Stimulated activated CD8-positive, alpha-beta memory T cell treated with anti-CD3 and anti-CD28 coated beads, Interleukin-15, amount 100 ng/mL, for 48 hours (primary cell): ENCODE data around the gene RRN3.
"Not testable (repeated sequence)": the region's sequence is repeated elsewhere in the genome, so short reads cannot be mapped to it uniquely, and the experiment has no call there.

Experiments
- DNase-seq, 2 donors: peaks; one replicate each; pipeline ENCODE4 v3.0.0-alpha.2; 2020; ENCODE audit warnings: low read depth in 2 of 2

Gene RRN3

GRCh38 chr16:15051387-15051951 is 42.6 kb downstream of the RRN3 start:
- DNase-seq: no peak

- DNase-seq: not testable (repeated sequence)
Observed at GRCh38 chr16:15050440-15050839, 43.6 kb downstream of the RRN3 start.

GRCh38 chr16:15049581-15050180 is 44.4 kb downstream of the RRN3 start:
- DNase-seq: no peak

DNA sequence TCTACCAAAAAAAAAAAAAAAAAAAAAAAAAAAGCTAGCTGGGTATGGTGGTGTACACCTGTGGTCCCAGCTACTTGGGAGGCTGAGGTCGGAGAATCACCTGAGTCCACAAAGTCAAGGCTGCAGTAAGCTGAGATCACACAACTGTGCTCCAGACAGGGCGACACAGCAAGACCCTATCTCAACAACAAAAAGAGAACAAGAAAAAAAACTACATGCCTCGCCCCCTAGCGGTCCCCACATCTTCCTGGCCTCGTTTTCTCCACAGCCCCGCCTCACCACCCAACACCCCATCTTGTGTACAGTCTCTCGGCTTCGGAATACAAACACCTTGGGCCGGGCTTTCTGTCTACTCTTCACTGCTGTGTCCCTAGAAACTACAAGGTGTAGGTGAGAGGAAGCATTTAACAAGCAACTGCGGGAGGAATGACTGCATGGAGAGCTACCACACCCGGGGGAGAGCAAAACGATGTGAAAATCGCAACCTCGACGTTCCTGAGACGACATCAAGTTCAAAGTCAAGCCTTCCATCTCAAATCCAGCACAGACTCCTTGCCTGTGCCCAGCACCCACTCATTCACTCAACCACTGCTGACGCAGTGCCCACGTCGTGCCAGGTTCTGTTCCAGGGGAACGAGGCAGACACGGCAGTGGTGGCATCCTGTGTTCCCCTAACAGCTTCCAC is 47.2 kb downstream of the RRN3 start:
- no peak for DNase-seq

- not testable (repeated sequence) for DNase-seq
Observed at GRCh38 chr16:15045270-15045669, 48.8 kb downstream of the RRN3 start.

- no peak for DNase-seq
Observed at GRCh38 chr16:15044286-15044685, 49.8 kb downstream of the RRN3 start.

GRCh38 chr16:15043344-15043743 is 50.7 kb downstream of the RRN3 start:
- DNase-seq: no peak

GRCh38 chr16:15041271-15042004 is 52.6 kb downstream of the RRN3 start:
- no peak for DNase-seq

DNA sequence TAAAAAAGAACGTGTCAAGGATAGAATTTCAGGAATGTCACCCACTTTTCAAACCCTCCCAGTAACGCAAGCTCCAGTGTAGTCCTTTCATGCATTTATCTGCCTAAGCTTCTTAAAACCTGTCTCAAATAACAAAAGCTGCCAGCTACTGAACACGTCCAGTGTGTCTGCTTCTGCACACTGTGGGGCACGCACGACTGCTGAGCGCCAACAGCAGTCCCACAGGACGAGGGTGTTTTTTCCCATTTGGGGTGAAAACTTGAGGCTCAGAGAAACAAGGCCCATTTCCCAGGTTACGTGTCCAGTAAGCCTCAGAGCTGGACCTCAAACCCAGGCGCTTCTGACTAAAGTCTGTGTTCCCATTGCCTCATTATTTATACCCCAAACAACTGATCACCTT is 55.4 kb downstream of the RRN3 start:
- no peak for DNase-seq

DNA sequence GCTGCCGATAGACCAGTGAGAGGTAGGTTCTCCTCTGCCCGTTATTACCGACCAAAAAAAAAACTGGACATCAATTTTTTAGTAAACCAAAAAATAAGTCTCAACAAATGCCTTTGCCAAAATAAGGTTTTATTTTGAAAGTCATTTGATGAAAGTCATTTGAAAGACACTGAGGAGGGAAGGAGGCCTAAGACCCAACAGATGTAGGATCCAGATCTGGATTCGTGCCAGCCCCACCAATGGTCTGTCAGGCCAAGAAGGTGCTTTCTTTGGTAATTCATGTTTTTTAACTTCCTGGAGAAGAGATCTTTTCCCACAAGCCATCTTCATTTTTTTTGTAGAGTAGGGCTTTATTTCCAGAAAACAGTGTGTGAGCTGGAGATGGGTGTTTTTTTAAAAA is 56.3 kb downstream of the RRN3 start:
- DNase-seq: no peak

DNA sequence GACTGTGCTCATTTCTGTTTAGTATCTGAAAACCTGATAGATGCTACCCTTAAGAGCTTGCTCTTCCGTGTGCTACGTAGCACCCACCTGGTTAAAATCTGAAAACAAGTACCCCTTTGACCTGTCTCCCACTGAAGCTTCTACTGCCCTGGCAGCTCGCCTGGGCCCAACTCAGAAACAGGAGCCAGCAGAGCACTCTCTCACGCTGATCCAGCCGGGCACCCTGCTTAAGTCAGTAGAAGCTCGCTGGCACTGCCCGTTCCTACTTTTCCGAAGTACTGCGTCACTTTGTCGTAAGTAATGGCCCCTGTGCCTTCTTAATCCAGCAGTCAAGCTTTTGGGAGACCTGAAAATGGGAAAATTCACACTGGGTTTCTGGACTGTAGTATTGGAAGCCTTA is 57.1 kb downstream of the RRN3 start:
- no peak for DNase-seq

DNA sequence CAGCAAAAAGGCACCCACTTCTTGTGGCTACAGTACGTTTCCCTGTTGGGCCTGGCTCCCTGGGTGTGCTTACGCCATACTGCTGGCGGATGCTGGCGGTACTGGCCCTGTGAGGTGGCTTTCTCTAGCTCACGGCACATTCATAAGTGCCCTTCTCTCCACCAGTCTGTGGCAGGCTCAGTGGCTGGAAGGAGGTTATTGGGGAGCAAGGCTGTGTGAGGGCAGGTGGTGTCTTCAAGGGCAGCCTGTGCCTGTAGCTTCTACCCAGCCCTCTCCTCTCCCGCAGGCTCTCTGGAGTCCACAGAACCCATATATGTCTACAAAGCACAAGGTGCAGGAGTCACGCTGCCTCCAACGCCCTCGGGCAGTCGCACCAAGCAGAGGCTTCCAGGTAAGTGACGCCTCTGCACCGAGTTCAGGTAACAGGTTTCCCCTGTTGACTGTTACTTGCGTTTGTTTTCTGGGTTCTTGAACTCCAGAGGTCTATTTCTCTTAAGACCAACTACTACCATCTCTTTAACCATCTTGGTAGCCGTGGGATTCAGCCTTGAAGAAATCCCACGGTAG is 58.8 kb downstream of the RRN3 start:
- no peak for DNase-seq

DNA sequence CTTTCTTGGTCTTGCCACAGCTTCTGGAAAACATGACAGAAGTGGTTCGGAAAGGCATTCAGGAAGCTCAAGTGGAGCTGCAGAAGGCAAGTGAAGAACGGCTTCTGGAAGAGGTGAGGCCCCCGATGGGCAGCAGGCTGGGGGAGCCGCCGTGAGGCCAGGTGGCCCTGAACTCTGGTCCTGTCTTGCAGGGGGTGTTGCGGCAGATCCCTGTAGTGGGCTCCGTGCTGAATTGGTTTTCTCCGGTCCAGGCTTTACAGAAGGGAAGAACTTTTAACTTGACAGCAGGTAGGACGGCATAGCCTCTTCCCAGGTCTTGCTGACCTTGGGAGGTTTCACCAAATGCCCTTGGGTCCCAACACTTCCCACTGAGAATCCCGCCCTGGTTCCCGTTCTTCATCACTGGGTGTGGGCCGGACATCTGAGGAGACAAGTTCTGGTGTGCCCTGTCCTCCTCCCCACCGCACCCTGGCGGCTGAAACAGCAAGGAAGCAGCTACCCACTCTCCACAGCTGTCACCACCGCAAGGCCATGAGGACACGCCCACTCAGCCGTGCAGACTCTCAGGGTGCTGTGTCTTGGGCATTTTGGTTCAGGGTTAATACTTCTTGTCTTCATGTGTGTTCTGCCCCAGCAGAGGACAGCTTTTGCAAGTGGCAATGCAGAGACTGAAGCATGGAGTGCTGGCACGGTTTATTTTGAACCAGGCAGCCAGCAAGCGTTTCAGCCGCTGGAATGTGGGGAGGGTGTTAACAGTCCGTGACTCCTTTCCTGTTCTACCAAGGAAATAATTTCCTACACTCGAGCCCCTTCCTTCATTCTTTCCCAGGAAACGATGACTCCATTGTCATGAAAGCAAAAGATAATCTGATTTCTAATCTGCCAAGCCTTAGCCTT is 59.6 kb downstream of the RRN3 start:
- DNase-seq: no peak

DNA sequence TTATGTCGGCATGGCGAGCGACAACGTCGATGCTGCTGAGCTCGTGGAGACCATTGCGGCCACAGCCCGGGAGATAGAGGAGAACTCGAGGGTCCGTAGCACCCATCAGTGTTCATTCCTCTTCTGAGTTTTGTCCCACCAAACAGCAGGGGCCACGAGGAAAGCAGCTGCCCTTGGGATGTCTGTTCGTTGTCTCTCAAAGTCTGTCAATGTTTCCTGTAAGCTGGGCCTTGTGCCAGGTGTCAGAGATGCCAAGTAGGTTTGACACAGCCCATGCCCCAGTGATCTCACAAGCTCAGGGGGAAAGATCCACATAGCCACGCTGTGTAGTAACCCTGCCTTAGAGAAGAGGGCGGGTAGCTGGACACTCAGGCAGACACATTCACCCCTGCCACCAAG is 60.8 kb downstream of the RRN3 start:
- no peak for DNase-seq

- no peak for DNase-seq
Observed at GRCh38 chr16:15032547-15033308, 61.3 kb downstream of the RRN3 start.

DNA sequence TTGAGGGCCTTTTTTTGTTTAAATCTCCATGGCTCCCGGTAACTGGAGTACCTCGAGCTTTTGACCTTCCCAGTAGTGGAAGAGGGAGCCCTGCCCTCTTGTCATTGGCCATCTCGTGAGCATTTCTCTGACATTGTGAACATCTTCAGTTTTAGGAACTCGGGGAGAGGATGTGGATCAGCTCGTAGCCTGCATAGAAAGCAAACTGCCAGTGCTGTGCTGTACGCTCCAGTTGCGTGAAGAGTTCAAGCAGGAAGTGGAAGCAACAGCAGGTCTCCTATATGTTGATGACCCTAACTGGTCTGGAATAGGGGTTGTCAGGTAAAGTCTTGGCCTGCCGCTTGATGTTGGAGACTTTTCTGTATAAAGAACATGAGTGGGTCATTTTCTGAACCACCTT is 62.5 kb downstream of the RRN3 start:
- DNase-seq: no peak

DNA sequence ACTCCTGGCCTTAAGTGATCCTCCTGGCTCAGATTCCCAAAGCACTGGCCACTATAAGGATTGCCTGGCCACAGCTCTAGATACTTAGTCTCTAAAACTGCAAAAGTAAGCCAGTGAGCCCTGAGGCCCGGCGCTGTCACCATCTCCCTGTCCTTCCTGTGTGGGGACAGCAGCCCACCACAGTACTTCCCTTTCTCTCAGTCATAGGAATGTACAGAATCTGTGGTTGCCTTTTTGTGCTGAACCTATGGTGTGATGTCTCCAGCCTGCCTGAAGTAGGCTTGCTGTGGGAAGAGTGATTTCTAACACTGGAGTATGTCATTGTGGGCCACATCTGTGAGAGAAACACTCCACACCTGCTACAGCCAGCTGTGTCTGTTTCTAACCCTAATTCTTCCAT is 62.9 kb downstream of the RRN3 start:
- no peak for DNase-seq

DNA sequence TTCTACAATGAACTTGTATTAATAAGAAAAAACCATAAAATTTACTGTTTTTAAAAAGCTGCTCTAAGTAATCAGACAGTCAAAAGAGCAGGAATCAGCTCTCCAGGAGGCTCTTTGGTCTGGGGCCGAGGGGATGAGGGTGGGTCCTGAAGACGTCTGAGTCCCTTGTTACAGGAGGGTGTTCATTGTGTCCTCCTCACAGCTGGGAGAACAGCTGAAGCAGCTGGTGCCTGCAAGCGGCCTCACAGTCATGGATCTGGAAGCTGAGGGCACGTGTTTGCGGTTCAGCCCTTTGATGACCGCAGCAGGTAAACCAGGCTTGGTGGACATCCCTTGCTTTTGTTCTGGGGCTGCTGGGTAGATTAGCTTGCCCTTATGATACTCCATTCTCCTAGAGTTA is 64.3 kb downstream of the RRN3 start:
- DNase-seq: not testable (repeated sequence)

GRCh38 chr16:15028801-15029698 is 65.0 kb downstream of the RRN3 start:
- DNase-seq: not testable (repeated sequence)

DNA sequence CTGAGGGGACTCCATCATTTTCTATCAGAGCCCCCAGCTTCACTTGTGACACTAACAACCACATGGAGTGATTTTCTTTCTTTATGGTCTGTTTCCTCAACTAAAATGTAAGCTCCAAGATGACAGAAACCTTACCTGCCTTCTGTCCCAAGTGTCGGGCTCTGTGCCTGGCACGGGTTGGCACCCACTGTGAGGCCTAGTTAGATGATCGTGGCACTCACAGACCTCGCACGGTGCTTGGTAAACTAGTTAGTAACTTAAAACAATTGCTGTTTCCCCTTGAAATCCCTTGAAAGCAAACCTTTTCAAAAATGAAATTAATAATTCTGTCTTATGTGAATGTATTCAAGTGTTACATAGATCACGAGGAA is 65.7 kb downstream of the RRN3 start:
- DNase-seq: not testable (repeated sequence)
